ENCODE results near the gene BMP8B.
"Not testable (repeated sequence)": the region's sequence is repeated elsewhere in the genome, so short reads cannot be mapped to it uniquely, and the experiment has no call there.

BMP8B gene

GRCh38 chr1:39808784-39809517, 20.3 kb upstream of the BMP8B start:
- DNase-seq, result no peak

- DNase-seq, result no peak
Measured at GRCh38 chr1:39805385-39805784, 16.7 kb upstream of the BMP8B start.

- DNase-seq, result no peak
Measured at GRCh38 chr1:39802496-39803260, 14.0 kb upstream of the BMP8B start.

- DNase-seq, result no peak
Measured at GRCh38 chr1:39800471-39800835, 11.8 kb upstream of the BMP8B start.

GRCh38 chr1:39799770-39800470, 11.3 kb upstream of the BMP8B start:
- peak; percentile 79 for DNase-seq

- peak; percentile 68 for DNase-seq
Measured at GRCh38 chr1:39798859-39799769, 10.4 kb upstream of the BMP8B start.

GRCh38 chr1:39795651-39796050, 7.0 kb upstream of the BMP8B start:
- no peak for DNase-seq

GRCh38 chr1:39791838-39792237, 3.2 kb upstream of the BMP8B start:
- no peak for DNase-seq

GRCh38 chr1:39789571-39790110, 976 bp upstream of the BMP8B start:
- no peak for DNase-seq

- DNase-seq, result no peak
Measured at GRCh38 chr1:39788426-39788757, 273 bp downstream of the BMP8B start.

GRCh38 chr1:39787964-39788363, 701 bp downstream of the BMP8B start:
- peak; percentile 26 for DNase-seq

GRCh38 chr1:39787468-39787867, 1.2 kb downstream of the BMP8B start:
- DNase-seq, result no peak

GRCh38 chr1:39787108-39787375, 1.6 kb downstream of the BMP8B start:
- DNase-seq, result not testable (repeated sequence)

- DNase-seq, result not testable (repeated sequence)
Measured at GRCh38 chr1:39786303-39787107, 2.2 kb downstream of the BMP8B start.

- DNase-seq, result not testable (repeated sequence)
Measured at GRCh38 chr1:39782685-39783084, 6.0 kb downstream of the BMP8B start.

- DNase-seq, result no peak
Measured at GRCh38 chr1:39782103-39782502, 6.6 kb downstream of the BMP8B start.

GRCh38 chr1:39781349-39781715, 7.3 kb downstream of the BMP8B start:
- DNase-seq, result no peak

GRCh38 chr1:39779821-39780220, 8.8 kb downstream of the BMP8B start:
- no peak for DNase-seq

GRCh38 chr1:39779137-39779536, 9.5 kb downstream of the BMP8B start:
- no peak for DNase-seq

GRCh38 chr1:39778463-39779099, 10.1 kb downstream of the BMP8B start:
- not testable (repeated sequence) for DNase-seq

GRCh38 chr1:39777896-39778295, 10.8 kb downstream of the BMP8B start:
- DNase-seq, result not testable (repeated sequence)
